Fibroblast of upper back skin (primary cell): ENCODE results near the gene OBSCN.

Source experiments
- DNase-seq: peaks from one replicate; pipeline ENCODE4 v3.0.0-alpha.2; 2013

Gene OBSCN

DNA sequence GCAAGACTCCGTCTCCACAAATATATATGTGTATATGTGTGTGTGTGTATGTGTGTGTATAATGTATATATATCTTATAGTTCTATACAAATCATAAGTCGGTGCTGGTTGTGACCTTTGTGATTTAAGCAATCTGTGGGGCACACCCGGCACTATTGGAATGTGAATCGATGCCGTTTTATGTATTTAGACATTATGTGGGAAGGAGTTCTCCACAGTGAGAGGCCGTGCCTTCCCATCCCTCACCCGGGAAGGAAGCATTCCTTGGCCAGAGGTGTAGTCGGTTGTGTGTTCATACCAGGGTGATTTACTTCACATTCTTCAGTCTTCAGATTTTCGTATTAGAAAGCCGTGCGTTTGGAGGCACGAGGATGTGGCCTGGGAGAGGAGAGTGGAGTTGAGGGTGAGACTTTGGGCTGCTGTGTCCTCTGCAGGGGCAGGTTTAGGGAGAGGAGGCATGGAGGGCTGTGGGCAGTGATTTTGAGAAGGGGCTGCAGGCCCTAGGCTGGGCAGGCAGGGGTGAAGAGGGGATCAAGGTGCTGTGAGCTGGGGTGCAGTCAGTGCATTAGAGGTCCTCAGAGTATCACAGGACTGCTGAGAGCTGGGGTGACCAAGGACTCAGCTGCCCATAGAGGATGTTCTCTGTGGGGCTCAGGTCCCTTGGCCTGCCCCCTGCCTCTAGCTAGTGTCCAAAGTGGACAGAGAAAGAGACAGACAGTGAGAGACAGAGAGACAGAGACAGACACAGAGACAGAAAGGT lies 141.0 kb downstream of the OBSCN start:
- DNase-seq: no peak

GRCh38 chr1:228349701-228350171 lies 141.9 kb downstream of the OBSCN start:
- DNase-seq: no peak

GRCh38 chr1:228350179-228350742 lies 142.4 kb downstream of the OBSCN start:
- no peak for DNase-seq

GRCh38 chr1:228350831-228351781 lies 143.3 kb downstream of the OBSCN start:
- DNase-seq: no peak

DNA sequence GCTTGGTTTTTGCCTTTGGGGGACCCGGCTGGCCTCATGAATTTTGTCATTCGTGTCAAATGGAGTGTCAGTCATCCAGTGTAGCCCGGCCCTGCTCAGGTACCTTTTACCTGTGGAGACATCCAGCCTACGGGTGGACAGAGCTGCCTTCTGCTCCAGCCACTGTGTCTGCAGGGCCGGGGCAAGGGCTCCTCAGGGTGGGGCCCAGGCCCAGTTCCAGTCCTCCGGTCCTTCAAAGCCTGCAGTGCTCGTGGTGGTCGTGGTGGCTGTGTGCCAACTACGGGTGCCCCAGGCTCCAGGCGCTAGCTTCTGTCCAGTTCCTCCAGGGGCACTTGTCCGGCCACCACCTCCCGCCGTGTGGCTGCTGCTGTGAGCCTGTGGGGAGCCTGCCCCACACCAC lies 144.0 kb downstream of the OBSCN start:
- DNase-seq: no peak

- DNase-seq: no peak
Measured at GRCh38 chr1:228352677-228353481, 145.0 kb downstream of the OBSCN start.

DNA sequence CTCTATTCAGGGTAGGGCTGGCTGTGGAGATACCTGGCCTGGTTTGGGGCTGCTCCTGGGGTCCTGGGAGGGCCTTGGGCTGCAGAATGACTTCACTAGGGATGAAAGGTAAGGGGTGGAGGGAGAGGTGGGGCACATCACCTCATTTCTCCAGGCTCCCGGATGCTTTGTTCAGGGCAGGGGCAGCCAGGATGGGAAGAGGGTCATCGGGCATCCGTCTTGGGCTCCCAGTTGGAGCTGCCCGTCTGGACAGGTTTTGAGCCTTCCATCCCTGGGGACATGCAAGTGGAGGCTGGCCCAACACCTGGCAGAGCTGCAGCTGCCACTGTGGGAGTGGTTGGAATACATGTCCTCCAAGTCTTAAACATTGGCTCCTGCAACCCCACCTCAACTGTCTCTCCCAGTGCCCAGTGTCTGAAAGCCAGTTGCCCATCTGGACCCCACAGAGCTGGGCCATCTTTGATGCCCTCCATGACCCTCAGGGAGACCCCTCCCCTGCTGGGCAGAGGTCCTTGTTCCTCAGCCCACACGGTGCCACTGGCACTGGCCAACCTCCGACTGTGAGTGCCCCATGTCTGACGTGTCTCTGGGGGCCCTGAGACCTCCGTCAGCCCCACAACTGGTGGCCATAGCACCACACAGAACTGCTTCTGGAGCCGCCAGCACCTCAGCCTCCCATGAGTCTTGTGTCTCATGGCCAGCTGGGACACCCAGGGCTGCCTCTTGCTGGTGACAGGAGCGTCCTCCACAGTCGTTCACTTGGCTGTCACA lies 145.9 kb downstream of the OBSCN start:
- DNase-seq: no peak

GRCh38 chr1:228354390-228355320 lies 146.8 kb downstream of the OBSCN start:
- DNase-seq: no peak

DNA sequence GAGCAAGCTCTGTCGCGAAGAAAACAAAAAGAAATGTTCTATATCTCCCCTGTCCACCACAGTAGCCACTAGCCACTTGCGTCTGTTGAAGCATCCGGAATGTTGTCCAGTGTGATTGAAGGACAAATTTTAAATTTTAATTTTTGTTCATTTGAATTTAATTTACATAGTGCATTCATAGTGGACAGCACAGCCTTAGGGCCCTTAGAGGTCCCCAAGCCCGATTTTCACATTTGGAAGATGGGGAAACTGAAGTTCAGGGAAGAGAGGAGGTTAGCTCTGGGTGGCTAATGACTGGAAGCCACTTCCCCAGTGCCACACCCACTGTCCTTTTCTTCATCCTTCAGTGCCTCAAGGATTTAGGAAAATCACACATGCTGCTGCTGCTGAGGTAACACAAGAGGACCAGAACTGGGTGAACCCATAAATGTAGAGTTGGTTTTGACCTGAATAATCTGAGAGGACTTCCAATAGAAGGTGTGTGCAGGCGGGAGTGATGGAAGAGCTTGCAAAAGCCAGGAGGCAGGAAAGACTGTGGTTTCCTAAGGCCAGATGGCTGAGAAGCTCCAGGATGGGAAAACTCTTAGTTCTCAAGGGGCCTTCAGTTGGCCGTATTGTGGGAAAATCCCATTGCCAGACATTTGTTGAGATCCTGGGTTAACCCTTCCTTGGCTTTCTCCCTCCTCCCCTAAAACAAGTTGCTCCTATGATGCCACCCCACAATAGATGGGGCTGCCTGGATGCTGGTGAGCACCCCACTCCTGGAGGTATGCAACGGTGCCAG lies 149.2 kb downstream of the OBSCN start:
- DNase-seq: no peak

DNA sequence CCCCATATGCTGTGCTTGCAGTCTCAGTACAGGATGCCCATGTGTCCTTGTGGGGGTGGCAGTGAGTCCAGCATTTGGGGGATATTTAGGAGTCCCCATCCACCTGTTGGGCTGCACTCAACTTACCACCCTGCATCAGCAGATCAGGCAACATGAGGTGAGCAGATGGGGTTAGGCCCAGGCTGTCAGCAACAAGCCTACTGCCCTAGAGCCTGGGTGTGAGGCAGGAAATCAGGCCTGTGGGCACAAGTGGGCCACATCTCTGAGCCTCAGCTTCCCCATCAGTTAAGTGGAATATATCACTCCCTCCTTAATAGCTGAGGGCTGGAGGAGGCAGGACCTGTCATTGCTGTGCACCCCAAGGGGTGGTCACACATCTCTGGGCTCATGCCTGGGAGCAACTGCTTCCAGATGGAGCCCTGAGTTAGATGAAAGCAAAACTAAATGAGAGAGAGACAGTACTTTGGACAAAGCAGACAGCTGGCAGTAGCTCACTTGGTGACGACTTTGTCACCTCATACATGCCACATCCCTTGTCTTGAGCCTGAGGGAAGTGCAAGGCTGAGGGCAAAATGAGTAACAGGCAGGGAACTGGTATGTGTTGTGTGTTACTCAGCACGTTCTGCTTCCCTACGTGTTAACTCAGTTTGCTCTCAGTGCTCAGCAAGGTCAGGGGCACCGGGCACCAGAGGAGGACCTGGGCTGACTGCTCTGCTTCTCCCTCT lies 150.4 kb downstream of the OBSCN start:
- no peak for DNase-seq

- DNase-seq: no peak
Measured at GRCh38 chr1:228358764-228359612, 151.1 kb downstream of the OBSCN start.

GRCh38 chr1:228359613-228360532 lies 152.0 kb downstream of the OBSCN start:
- no peak for DNase-seq

DNA sequence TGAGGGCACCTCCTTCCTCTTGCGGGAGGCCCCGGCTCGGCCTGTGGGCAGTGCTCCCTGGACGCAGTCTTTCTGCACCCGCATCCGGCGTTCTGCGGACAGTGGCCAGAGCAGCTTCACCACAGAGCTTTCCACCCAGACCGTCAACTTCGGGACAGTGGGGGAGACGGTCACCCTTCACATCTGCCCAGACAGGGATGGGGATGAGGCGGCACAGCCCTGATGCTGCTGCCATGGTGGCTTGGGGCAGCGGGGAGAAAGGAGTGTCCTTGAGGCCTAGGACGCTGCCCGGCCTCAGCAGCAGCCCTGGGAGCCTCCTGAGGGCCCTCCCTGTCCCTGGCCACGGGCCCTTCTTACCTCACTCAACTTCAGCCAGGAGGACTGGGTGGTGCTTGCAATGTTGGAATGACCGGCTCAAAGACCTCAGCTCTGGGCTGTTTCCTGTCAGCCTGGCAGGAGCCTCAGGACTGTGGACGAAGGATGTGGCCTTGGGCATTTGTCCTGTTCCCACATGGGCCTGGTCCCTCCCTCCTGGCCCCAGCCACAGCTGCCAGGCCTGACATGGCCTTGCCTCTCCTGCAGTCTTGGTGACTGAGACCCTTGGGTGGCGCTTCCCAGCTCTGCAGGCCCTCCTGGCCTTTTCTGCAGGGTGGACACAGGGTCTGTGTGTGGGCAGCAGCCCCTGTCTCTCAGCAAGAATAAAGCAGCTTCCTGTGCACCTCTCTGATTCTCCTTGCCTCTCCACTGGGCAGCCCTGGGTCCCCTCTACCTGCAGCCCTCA lies 152.9 kb downstream of the OBSCN start:
- DNase-seq: no peak

DNA sequence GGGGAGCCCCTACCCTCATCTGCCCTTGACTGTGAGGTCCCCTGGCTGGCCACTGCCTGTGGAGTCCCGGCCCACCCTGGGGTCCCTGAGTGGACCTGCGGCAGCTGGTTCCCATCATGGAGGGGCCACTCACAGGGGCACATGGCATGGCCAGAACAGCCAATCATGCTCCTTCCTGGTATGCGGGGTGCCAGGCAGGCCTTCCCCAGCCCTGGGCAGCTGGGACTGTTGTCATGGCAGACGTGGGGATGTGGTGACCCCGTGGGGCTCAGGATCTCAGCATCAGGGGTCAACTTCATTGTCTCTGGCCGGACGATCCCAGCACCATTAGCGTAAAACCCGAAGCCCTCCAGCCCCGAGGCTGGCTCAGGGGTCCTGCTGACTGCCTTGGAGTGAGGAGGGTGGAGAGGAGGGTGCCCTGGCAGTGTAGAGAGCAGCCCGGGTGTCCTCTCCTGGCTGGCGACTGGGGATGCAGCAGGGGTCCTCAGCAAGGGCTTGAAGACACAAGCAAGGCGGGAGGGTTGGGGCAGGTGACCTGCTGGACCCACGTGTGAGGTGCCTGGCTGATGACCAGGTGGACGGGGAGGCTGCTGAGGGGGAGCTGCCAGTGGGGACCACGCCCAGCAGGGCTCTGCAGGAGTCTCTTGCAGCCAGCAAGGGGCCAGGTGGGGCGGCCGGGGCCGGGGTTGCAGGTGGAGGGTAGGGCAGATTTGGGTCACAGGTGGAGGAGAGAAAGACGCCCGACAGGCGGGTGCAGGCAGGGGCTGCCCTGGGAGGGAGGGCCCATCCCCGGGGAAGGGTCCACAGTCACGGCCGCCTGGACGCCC lies 153.7 kb downstream of the OBSCN start:
- no peak for DNase-seq
